Ureter (tissue), 1 donor: ENCODE results near the gene LBX1. TPM values are rescaled to one million over a fixed set of nuclear protein-coding genes. Genes with fewer than 3 reads are reported as not detected.

Source experiments
- DNase-seq: peaks from one replicate; pipeline ENCODE4 v3.0.0-alpha.2; 2020; ENCODE audit warnings: low spot score
- total RNA-seq: library from RNA; stranded (reverse); gene quantifications from one replicate; pipeline ENCODE4 v1.2.4, GENCODE V29; 2023
- donor health status: DM: yes; HTN: yes; CAD: no.

Gene LBX1, protein sequence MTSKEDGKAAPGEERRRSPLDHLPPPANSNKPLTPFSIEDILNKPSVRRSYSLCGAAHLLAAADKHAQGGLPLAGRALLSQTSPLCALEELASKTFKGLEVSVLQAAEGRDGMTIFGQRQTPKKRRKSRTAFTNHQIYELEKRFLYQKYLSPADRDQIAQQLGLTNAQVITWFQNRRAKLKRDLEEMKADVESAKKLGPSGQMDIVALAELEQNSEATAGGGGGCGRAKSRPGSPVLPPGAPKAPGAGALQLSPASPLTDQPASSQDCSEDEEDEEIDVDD
- total RNA-seq, result not detected

DNA sequence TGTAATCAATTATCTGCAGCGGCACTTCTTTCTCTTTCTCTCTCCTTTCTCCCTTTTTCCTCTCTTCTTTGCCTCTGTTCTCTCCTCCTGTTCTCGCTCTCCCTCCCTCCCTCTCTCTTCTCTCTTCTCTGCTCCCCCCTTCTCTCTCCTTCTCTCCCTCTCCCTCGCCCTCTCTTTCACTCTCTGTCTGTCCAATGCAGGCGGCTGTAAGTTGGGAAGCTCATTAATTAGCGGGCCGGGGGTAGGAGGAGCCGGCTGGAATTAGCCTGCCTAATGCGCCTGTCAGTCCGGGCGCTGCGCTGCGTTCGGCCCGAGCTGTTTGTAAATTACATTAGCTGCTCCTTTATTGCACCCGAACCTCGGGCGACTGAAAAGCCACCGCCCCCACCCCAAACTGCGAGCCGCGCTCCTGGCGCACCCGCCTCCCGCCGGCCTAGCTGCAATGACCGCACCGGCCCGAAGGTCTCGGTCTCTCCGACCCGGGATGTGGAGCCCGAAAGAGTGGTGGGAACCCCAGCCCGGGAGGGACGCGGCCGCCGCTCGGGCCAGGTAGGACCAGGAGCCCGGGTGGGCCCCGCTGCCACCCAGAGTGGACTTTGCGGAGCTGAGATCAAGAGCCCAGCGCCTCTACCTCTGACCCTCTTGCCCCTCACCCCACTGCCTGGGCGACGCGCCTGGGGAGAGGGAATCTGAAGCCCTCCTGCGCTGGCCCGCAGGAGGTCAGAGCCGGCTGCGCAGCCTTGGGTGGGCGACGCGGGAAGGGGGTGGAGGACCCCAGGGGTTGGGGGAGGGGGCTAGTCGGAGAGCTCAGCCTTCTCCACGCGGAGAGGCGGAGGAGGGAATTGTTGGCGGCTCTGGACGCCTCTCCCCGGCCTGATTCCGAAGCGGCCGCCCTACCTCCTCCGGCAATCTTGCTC, at the start of gene LBX1:
TSS of gene LBX1 (minus strand) at position 198 of the 917 bp plus-strand sequence. CDS start 648 bp downstream, outside the sequence.
- DNase-seq, result no peak

DNA sequence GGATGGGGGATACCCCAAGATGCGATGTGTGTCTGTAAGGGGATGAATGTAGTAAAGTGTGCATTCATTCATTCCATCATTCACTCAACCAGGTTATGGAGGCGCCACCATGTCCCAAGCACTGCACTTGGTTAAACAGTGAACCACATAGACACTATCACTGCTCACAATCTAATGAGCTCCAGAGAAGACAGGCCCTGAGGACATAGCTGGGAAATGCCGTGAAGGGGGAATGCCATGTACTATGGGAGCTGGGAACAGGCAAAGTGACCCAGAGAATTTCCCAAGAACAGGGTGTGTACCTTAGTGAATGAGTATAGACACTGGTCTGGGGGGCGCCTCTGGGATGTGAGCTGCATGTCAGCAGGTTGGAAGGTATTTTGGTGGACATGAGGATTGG, 44.5 kb upstream of the LBX1 start:
- no peak for DNase-seq

GRCh38 chr10:101273330-101273729, 44.1 kb upstream of the LBX1 start:
- DNase-seq, result no peak

DNA sequence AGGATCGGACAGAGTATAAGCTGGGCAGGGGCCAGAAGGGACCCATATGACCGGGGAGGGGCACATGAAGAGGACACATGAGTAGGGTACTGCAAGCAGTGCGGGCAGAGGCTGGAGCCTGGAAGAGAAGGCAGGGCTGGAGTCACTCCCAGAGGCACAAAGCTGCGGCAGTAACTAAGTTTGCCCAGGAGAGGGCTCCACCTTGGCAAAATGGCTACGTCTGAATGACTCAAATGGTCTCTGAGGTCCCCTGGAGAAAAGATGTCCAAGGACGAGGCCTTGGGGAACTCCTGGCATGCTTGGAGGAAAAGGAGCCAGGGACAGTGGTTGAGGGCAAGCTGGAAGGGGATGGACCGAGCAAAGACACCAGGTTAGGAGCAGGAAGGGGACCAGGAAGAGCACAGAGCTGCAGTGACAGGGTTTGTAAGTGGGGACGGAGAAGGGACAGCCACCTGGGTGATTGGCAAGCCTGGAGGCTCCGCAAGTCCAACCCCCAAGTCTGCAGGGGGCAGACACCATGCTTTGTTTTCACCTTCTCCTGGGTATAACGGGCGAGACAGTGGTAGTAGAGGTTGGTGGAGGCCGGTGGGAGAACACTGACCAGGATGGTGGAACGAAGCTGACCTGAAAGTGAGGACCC, 43.1 kb upstream of the LBX1 start:
- DNase-seq, result peak; percentile 55

- DNase-seq, result no peak
Observed at GRCh38 chr10:101270763-101271162, 41.5 kb upstream of the LBX1 start.

GRCh38 chr10:101267776-101268175, 38.5 kb upstream of the LBX1 start:
- DNase-seq, result no peak

DNA sequence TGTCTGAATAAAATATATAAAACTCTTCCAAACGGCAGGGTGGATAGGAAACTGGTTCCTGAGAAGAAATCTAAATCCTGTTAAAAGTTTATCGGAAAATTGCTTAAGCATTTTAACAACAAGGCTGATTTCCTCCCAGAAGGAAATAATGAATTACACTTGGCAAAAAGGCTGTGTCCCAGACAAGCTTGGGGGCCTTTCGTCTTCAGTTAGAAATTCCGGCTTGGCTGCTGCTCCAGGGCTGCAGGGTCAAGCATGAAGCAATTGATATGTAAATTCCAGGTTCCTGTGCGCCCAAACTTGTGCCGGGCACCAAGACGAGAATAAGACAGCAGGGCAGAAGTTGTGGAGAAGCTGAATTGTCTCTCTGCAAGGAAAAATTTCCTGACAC, 38.0 kb upstream of the LBX1 start:
- no peak for DNase-seq

DNA sequence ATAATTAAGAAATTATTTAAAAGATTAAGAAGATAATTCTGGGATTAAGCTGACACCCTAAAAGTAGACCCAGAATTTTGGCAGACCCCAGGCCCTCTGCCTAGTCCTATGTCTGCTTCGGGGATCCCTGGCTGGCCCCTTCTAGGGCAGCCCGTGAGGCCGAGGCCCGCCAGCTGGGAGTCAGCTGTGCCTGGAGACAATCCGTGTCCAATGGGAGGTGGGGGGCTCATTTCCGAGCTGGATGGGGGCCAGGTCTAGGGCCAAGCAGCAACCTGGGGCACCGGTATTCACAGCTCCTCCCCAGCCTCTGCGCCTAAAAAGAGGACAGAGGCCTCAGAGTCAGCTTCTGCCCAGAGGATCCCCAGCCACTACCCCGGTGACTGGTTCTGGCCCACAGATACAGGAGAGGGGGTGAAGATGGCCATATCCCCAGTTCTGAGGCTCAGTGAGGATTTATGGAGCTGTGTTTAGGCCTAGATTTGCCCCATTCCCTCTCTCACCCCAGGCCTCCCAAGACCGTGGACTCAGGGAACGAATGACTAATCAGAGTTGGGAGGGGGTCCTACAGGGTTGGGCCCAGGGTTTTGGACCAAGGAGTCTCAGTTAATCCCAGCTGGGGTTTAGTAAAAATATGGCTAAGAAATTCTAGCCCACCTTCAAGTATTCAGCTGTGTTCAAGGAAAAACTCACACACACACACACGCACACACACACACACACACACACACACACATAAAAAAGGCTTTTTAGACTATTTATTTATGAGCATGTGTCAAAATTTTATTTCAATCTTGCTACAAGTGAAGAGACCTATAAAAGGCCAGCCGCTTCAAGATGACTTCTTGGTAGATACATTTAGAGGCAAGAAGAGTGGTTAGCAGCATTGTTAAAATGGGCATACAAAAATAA, 37.4 kb upstream of the LBX1 start:
- no peak for DNase-seq

DNA sequence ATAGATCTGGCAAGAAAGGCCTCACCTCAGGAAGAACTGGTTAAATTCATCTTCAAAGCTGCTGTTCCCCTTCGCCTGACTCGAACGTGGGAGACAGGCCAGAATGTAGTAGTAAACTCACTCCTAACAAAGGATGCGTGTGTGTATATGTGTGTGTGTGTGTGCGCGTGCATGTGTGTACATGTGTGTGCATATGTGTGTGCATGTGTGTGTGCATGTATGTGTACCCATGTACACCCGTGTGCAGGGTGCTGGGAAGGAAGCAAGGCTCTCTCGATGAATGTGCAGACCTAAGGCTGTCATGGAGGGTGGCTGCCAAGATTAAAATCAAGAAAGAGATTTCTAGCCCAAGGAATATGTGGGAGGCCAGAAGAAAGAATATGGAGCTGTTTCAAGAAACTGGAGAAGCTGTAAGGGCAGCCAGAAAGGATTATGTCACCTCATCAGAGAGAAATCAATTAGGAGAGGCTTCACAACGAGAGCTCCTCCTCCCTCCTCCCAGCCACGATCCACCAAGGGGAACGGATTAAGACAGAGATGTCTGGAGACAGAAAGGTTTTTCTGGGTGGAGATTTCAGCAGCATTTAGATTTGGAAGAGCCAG, 34.0 kb upstream of the LBX1 start:
- DNase-seq, result no peak

GRCh38 chr10:101262147-101262546, 32.9 kb upstream of the LBX1 start:
- no peak for DNase-seq

DNA sequence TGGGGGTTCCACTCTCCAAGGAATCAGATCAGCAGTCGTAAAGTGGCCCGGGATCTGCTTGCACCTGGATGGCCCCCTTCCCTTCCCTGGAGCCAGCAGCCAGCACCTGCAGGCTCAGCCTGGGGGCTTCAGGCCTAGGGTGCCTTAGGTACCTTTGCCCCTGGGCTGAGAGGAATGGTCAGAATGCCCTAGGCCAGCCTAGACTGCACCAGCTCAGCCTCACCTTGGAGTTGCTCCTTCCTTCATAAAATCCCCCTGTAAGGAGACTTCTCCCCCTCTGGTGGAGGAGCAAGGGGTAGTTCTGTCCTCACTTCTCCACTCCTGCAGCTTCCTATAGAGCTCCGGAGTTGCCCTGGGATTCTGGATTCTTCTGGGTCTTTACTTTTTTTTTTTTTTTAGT, 32.4 kb upstream of the LBX1 start:
- DNase-seq, result no peak

DNA sequence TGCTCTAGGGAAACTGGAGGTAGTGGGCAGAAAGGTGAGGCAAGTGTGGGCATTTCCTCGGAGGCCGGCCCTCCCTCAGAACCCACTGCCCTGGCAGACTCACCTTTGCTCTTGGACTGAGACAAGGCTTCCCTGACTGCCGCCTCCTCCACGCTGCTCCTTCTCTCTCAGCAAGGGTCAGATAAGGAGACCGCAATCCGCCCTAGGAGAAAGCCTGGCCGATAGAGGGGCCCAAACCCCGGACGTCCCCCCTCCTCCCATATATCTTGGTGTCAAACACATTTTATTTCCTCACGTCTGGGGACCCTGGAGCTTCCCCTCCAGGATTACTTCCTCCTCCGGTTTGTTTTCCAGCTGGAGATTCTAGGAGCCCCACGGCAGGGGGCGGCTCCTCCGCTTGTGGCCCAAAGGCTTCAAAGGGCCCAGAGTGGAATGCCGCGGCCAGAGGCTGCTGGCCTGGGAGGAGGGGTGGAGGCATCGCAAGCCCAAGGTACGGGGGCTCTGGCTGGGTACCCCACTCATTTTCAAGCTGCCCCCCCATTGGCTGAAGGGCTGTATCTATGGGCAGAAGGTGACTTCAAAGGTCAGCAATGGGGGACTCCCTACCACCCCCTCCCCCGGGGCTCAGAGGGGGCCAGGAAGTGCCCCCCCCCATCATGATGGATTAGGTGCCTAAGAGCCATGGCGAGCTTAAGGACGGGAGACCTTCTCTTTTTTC, 31.7 kb upstream of the LBX1 start:
- DNase-seq, result no peak

DNA sequence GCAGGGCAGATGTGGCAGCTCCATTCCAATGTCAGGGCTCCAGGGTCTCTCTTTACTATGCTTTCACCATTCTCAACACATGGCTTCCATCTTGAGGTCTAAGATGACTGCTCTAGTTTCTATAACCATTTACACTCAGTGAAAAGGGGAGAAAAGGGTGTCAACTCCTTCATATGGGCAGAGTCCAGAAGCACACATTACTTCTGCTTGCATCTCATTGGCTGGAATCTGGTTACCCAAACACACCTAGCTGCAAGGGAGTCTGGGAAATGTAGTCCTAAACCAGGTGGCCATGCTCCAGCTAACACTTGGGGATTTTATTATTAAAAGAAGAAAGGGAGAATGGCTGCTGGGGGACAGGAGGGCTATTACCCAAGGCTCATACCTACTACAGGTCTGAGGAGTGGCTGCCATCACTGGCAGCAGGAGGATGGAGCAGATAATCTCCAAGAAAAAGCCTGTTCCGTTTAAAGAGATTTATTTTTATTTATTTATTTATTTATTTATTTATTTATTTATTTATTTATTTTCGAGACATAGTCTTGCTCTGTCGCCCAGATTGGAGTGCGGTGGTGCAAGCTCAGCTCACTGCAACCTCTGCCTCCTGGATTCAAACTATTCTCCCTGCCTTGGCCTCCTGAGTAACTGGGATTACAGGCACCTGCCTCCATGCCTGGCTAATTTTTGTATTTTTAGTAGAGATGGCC, 29.1 kb upstream of the LBX1 start:
- DNase-seq, result no peak

DNA sequence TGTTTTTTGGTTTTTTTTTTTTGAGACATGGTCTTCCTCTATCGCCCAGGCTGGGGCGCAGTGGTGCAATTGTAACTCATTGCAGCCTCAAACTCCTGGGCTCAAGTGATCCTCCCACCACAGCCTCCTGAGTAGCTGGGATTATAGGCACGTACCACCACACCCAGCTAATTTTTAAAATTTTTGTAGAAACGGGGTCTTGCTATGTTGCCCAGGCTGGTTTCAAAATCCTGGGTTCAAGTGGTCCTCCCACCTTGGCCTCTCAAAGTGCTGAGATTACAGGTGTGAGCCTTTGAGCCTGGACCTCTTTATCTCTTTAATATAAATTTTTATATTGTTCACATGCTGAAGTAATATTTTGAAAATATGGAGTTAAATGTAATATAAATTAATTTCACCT, 28.2 kb upstream of the LBX1 start:
- DNase-seq, result no peak

- DNase-seq, result no peak
Observed at GRCh38 chr10:101257084-101257483, 27.8 kb upstream of the LBX1 start.

DNA sequence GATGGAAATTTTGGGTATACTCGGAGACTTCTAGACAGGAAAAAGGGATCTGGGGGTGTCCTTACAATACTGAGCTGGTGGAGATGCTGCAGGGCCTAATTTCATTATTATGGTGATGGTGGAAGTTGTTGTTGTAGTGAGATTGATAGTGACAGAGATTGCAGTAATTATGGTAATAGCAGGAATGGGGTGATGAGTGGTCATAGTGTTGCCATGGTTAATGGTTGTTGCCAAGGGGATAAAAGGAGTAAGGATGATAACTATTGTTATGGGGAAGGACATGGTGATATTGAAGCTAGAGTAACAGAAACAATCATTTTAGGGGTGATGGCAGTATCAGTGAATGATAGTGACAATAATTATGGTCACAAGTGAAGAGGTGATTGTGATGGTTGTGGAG, 27.1 kb upstream of the LBX1 start:
- DNase-seq, result no peak

DNA sequence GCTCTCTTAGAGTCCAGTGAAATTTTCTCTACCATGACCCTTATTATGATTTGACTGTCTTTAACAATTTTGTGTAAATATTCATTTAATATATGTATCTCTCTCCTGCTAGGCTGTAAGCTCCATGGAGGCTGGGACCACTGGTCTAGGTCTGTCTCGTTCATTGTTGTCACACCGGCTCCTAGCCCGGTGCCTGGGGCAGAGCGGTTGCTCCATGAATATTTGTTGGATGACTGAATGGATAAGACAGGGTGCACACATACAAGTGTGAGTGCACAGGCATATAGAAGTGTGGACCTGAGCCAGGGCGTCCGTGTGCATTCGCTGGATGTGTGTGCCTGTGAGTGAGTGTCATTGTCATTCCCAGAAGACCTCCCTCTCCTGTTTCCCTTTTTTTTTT, 20.9 kb upstream of the LBX1 start:
- no peak for DNase-seq

- no peak for DNase-seq
Observed at GRCh38 chr10:101249171-101249581, 19.9 kb upstream of the LBX1 start.

DNA sequence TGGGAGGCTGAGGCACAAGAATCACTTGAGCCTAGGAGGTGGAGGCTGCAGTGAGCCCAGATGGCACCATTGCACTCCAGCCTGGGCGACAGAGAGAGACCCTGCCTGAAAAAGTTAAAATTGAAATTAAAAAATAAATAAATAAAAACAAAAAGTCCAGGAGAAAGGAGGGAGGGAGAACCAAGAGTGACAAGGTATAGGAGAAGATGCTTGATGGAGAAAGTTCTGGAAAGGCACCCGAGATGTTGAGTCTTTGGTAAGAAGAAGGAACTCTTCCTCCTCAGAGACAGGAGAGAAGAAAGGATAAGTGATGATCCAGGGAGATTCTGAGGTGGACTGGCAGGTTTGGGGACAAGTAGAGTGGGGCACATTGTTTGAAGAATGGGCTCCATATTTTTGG, 17.4 kb upstream of the LBX1 start:
- DNase-seq, result no peak
